ENCODE data around the gene POLR2J3.
"Not testable (repeated sequence)": the region's sequence is repeated elsewhere in the genome, so short reads cannot be mapped to it uniquely, and the experiment has no call there.

GRCh38 chr7:102614346-102614697 is 41.9 kb upstream of the POLR2J3 start:
- TF ChIP-seq POLR2A, CTCF (IDR thresholded peaks at IDR 0.05): not testable (repeated sequence)

Data from adrenal gland (tissue), 5 donors.